ENCODE data around the gene ZDHHC23.

DNA sequence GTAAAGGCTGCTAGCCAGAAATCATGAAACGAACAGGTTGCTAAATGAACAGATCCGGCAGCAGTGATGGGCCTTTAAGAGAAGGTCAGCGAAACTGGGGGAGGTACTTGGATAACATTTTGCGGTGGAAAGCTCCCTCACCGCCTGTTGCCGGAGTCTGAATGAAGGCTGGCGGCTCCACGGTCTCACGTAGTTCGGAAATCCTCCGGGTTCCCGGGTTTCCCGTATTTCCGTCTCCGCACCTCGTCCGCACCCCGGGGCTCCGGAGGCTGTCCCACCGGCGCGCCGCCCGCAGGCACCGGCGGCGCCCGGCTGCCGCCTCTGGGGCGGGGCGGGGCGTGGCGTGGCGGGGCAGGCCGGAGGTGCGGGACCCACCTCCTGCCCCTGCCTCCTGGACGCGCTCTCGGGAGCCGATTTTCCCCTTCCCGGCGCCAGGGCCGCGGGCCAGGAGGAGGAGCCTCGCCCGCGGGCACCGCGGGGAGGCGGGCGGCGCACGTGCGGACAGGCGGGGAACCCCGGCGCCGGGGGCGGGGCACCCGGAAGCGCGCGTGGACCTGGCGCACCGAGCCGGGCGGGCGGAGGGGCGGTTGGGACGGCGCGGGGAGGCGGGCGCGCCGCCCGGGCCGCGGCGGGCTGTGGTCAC is at the start of gene ZDHHC23:
- TF ChIP-seq CTCF (IDR thresholded peaks at IDR 0.05) (peak; percentile 10; the same call in 1 of the 2 replicates), ZFX (IDR thresholded peaks at IDR 0.05; ENCODE audit: borderline replicate concordance) (no peak)

Measured in 22Rv1 (cell line).